GM12878 (cell line): ENCODE data around the gene CFAP70.

Source experiments
- SP1 ChIP-seq: IDR thresholded peaks from one replicate; pipeline ENCODE4 v1.6.1; 2011; ENCODE audit warnings: low read depth, low read length
- ZNF384 ChIP-seq: IDR thresholded peaks from 2 replicates; pipeline ENCODE4 v1.6.1; 2012; ENCODE audit warnings: low read depth, mild to moderate bottlenecking, low read length, improper control_type of control experiment, borderline replicate concordance
- TF ChIP-seq, protein P1 (sequence below), 3 experiments: IDR thresholded peaks in 2 of 3; conservative IDR thresholded peaks in 1 of 3; 2 replicates each; pipeline ENCODE4 v1.5.1; 2011; ENCODE audit warnings: low read depth in 3 of 3, low read length in 3 of 3, mild to moderate bottlenecking in 3 of 3, control low read depth in 2 of 3, moderate library complexity in 2 of 3, inconsistent platforms in 1 of 3, mixed read lengths in 1 of 3; ENCODE audit not compliant: control insufficient read depth in 2 of 3, insufficient read depth in 1 of 3; ENCODE audit errors: extremely low read depth in 1 of 3

DNA sequence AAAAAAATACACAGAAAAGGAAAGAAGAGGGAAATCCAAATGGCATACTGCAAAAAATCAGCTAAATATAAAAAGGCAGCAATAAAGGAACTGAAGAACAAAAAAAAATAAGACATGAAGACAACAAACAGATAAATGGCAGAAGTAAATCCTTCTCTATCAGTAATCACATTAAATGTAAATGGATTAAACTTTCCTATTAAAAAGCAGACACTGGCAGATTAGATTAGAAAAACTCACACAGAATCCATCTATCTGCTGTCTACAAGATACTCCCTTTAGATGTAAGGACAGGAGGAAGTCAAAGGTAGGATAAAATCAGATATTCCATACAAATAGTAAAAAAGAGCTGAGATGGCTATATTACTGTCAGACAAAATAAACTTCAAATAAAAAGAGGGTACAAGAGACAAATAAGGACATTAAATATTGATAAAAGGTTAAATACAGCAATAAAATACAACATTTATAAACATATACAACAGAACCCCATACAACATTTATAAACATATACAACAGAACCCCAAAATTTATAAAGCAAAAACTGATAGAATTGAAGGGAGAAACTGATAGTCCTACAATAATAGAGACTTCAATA lies 51.4 kb downstream of the CFAP70 start:
- TF ChIP-seq ZNF384: no peak
- TF ChIP-seq, protein P1, sequence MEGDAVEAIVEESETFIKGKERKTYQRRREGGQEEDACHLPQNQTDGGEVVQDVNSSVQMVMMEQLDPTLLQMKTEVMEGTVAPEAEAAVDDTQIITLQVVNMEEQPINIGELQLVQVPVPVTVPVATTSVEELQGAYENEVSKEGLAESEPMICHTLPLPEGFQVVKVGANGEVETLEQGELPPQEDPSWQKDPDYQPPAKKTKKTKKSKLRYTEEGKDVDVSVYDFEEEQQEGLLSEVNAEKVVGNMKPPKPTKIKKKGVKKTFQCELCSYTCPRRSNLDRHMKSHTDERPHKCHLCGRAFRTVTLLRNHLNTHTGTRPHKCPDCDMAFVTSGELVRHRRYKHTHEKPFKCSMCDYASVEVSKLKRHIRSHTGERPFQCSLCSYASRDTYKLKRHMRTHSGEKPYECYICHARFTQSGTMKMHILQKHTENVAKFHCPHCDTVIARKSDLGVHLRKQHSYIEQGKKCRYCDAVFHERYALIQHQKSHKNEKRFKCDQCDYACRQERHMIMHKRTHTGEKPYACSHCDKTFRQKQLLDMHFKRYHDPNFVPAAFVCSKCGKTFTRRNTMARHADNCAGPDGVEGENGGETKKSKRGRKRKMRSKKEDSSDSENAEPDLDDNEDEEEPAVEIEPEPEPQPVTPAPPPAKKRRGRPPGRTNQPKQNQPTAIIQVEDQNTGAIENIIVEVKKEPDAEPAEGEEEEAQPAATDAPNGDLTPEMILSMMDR (IDR thresholded peaks at IDR 0.05 in 2 of 3, conservative IDR thresholded peaks at IDR 0.05 in 1 of 3; ENCODE audit: control insufficient read depth in 2 of 3, extremely low read depth in 1 of 3, insufficient read depth in 1 of 3, low read depth in 3 of 3, low read length in 3 of 3): no peak
- TF ChIP-seq SP1: no peak
